Measurements from ENCODE around the gene KIF7. TPM values are rescaled to one million over a fixed set of nuclear protein-coding genes. Genes with fewer than 3 reads are reported as not detected.

The KIF7 gene
- total RNA-seq (not detected), polyA plus RNA-seq (not detected)

- Mint-ChIP-seq H3K9me3 (no peaks in the 10 kb centered on the region), H3K4me3 (peak within 1 kb of the TSS; percentile 56 to 77 (median 68)), H3K27me3 (peaks cover 29 to 46% of the 10 kb centered on the region in 2 donors), H3K36me3 (peaks cover 0 to 4% of the 10 kb centered on the region in 2 donors), H3K27ac (peak within 1 kb of the TSS in 1 of 7 donors; percentile 77), H3K4me1 (peaks cover 0 to 14% (median 8%) of the 10 kb centered on the region in 4 donors)
- Histone ChIP-seq H3K4me3 (ENCODE audit: low read length in 2 of 2) (no peak within 1 kb of the TSS), H3K36me3 (ENCODE audit: insufficient read depth, low read length) (no peaks in the 10 kb centered on the region), H3K9me3 (ENCODE audit: control insufficient read depth in 1 of 2, low read length in 2 of 2) (no peaks in the 10 kb centered on the region), H3K27ac (ENCODE audit: low read depth, low read length) (no peak within 1 kb of the TSS), H3K27me3 (ENCODE audit: insufficient read depth, low read length) (peaks cover 6% of the 10 kb centered on the region), H3K4me1 (ENCODE audit: insufficient read depth, low read length) (peaks cover 5% of the 10 kb centered on the region)
- no peak for DNase-seq
- ChIA-PET POLR2A (ENCODE audit: partially characterized antibody) (no interaction called here), CTCF (ENCODE audit: partially characterized antibody) (no interaction called here)
- intact Hi-C loops (cut with micrococcal nuclease), result no loop called here
Measured at GRCh38 chr15:89654847-89655805, at the start of gene KIF7. KIF7 (minus strand) TSS chr15:89655467; CDS start chr15:89652930, 2,537 bp downstream.

- POLR2A ChIA-PET (ENCODE audit: partially characterized antibody), result no interaction called here
- Histone ChIP-seq H3K36me3 (ENCODE audit: insufficient read depth, low read length) (no peaks in the 10 kb centered on the region), H3K27ac (ENCODE audit: low read depth, low read length) (no peak overlapping the region), H3K9me3 (ENCODE audit: control insufficient read depth in 1 of 2, low read length in 2 of 2) (no peaks in the 10 kb centered on the region), H3K4me1 (ENCODE audit: insufficient read depth, low read length) (no peaks in the 10 kb centered on the region), H3K4me3 (ENCODE audit: low read length in 2 of 2) (no peak overlapping the region), H3K27me3 (ENCODE audit: insufficient read depth, low read length) (peaks cover 7% of the 10 kb centered on the region)
- Mint-ChIP-seq H3K36me3 (peaks cover 0 to 2% of the 10 kb centered on the region in 2 donors), H3K4me1 (no peaks in the 10 kb centered on the region), H3K27me3 (peaks cover 23 to 28% of the 10 kb centered on the region in 2 donors), H3K9me3 (peaks cover 0 to 4% (median under 1%) of the 10 kb centered on the region in 8 donors), H3K4me3 (no peak overlapping the region), H3K27ac (no peak overlapping the region)
- CTCF ChIA-PET (ENCODE audit: partially characterized antibody), result no interaction called here
- intact Hi-C loops (cut with micrococcal nuclease), result no loop called here
- DNase-seq, result no peak
Measured at GRCh38 chr15:89704411-89704810, 49.1 kb upstream of the KIF7 start.

GRCh38 chr15:89695198-89695597, 39.9 kb upstream of the KIF7 start:
- Histone ChIP-seq H3K27me3 (ENCODE audit: insufficient read depth, low read length) (no peaks in the 10 kb centered on the region), H3K9me3 (ENCODE audit: control insufficient read depth in 1 of 2, low read length in 2 of 2) (no peaks in the 10 kb centered on the region), H3K36me3 (ENCODE audit: insufficient read depth, low read length) (no peaks in the 10 kb centered on the region), H3K4me3 (ENCODE audit: low read length in 2 of 2) (no peak overlapping the region), H3K4me1 (ENCODE audit: insufficient read depth, low read length) (peaks cover 2% of the 10 kb centered on the region), H3K27ac (ENCODE audit: low read depth, low read length) (no peak overlapping the region)
- Mint-ChIP-seq H3K4me3 (no peak overlapping the region), H3K27me3 (peaks cover 4 to 5% of the 10 kb centered on the region in 2 donors), H3K36me3 (peaks cover 0 to 5% of the 10 kb centered on the region in 2 donors), H3K27ac (no peak overlapping the region), H3K9me3 (peaks cover 0 to 3% (median 0%) of the 10 kb centered on the region in 8 donors), H3K4me1 (peaks cover 3 to 11% (median 7%) of the 10 kb centered on the region in 4 donors)
- DNase-seq, result no peak
- ChIA-PET CTCF (ENCODE audit: partially characterized antibody) (no interaction called here), POLR2A (ENCODE audit: partially characterized antibody) (no interaction called here)
- intact Hi-C loops (cut with micrococcal nuclease), result no loop called here

- intact Hi-C loops (cut with micrococcal nuclease), result no loop called here
- Histone ChIP-seq H3K27ac (ENCODE audit: low read depth, low read length) (no peak overlapping the region), H3K36me3 (ENCODE audit: insufficient read depth, low read length) (no peaks in the 10 kb centered on the region), H3K9me3 (ENCODE audit: control insufficient read depth in 1 of 2, low read length in 2 of 2) (no peaks in the 10 kb centered on the region), H3K27me3 (ENCODE audit: insufficient read depth, low read length) (no peaks in the 10 kb centered on the region), H3K4me1 (ENCODE audit: insufficient read depth, low read length) (peaks cover 8% of the 10 kb centered on the region), H3K4me3 (ENCODE audit: low read length in 2 of 2) (no peak overlapping the region)
- CTCF ChIA-PET (ENCODE audit: partially characterized antibody), result no interaction called here
- POLR2A ChIA-PET (ENCODE audit: partially characterized antibody), result no interaction called here
- H3K4me1 Mint-ChIP-seq, result peaks cover 5 to 21% (median 14%) of the 10 kb centered on the region in 4 donors
- H3K36me3 Mint-ChIP-seq, result peaks cover 0 to 5% of the 10 kb centered on the region in 2 donors
- H3K4me3 Mint-ChIP-seq, result no peak overlapping the region
- no peak overlapping the region for H3K27ac Mint-ChIP-seq
- no peak for DNase-seq
- no peaks in the 10 kb centered on the region for H3K9me3 Mint-ChIP-seq
- H3K27me3 Mint-ChIP-seq, result peaks cover 2% of the 10 kb centered on the region in 2 donors
Measured at GRCh38 chr15:89693696-89694095, 38.4 kb upstream of the KIF7 start.

GRCh38 chr15:89693091-89693490, 37.8 kb upstream of the KIF7 start:
- H3K27me3 ChIP-seq (ENCODE audit: insufficient read depth, low read length), result no peaks in the 10 kb centered on the region
- Mint-ChIP-seq H3K36me3 (peaks cover under 1 to 5% of the 10 kb centered on the region in 2 donors), H3K27ac (no peak overlapping the region), H3K4me3 (peak overlapping the region in 1 of 8 donors; percentile 9), H3K27me3 (peaks cover 2% of the 10 kb centered on the region in 2 donors), H3K9me3 (no peaks in the 10 kb centered on the region), H3K4me1 (peaks cover 5 to 21% (median 14%) of the 10 kb centered on the region in 4 donors)
- H3K4me1 ChIP-seq (ENCODE audit: insufficient read depth, low read length), result peaks cover 8% of the 10 kb centered on the region
- H3K27ac ChIP-seq (ENCODE audit: low read depth, low read length), result no peak overlapping the region
- CTCF ChIA-PET (ENCODE audit: partially characterized antibody), result no interaction called here
- intact Hi-C loops (cut with micrococcal nuclease), result no loop called here
- DNase-seq, result no peak
- POLR2A ChIA-PET (ENCODE audit: partially characterized antibody), result interaction anchor here (0.8 kb wide), 1 partner anchor 201 kb away, joined by 3 read pairs; the partner anchor contains the start of gene AP3S2
- H3K9me3 ChIP-seq (ENCODE audit: control insufficient read depth in 1 of 2, low read length in 2 of 2), result no peaks in the 10 kb centered on the region
- H3K36me3 ChIP-seq (ENCODE audit: insufficient read depth, low read length), result no peaks in the 10 kb centered on the region
- no peak overlapping the region for H3K4me3 ChIP-seq (ENCODE audit: low read length in 2 of 2)

- intact Hi-C loops (cut with micrococcal nuclease), result loop anchor here (1.0 to 2.0 kb wide), 2 partner anchors 116 to 204 kb away; partner anchors contain the start of gene TICRR
- Mint-ChIP-seq H3K36me3 (peaks cover 5 to 7% of the 10 kb centered on the region in 2 donors), H3K4me1 (peaks cover 5 to 21% (median 14%) of the 10 kb centered on the region in 4 donors), H3K27ac (peak within 1 kb of the TSS; percentile 76 to 96 (median 93)), H3K4me3 (peak within 1 kb of the TSS; percentile 87 to 94 (median 90)), H3K9me3 (no peaks in the 10 kb centered on the region), H3K27me3 (no peaks in the 10 kb centered on the region)
- H3K4me3 ChIP-seq (ENCODE audit: low read length in 2 of 2), result peak within 1 kb of the TSS; percentile 76 to 98
- peak; percentile 71 to 76 (median 73) for DNase-seq
- ChIA-PET POLR2A (ENCODE audit: partially characterized antibody) (no interaction called here), CTCF (ENCODE audit: partially characterized antibody) (interaction anchor here (1.0 kb wide), 1 partner anchor 184 kb away, joined by 3 read pairs; no protein-coding TSS in a partner anchor)
- peaks cover 8% of the 10 kb centered on the region for H3K4me1 ChIP-seq (ENCODE audit: insufficient read depth, low read length)
- no peaks in the 10 kb centered on the region for H3K9me3 ChIP-seq (ENCODE audit: control insufficient read depth in 1 of 2, low read length in 2 of 2)
- no peaks in the 10 kb centered on the region for H3K36me3 ChIP-seq (ENCODE audit: insufficient read depth, low read length)
- peak within 1 kb of the TSS; percentile 40 for H3K27ac ChIP-seq (ENCODE audit: low read depth, low read length)
- H3K27me3 ChIP-seq (ENCODE audit: insufficient read depth, low read length), result no peaks in the 10 kb centered on the region
Measured at GRCh38 chr15:89690276-89691218, 35.3 kb upstream of the KIF7 start, which contains the start of the genes PEX11A and WDR93. PEX11A (minus strand) TSS chr15:89690754; CDS start chr15:89690632, 122 bp downstream. WDR93 (plus strand) TSS chr15:89690811; CDS start chr15:89701747, 10,936 bp downstream.

All from CD4-positive, alpha-beta memory T cell (primary cell).